Urothelium cell line (cell line): ENCODE measurements around the gene TMUB1.

Experiments
- DNase-seq: peaks from one replicate; pipeline ENCODE4 v3.0.0; 2011; ENCODE audit warnings: low spot score, mixed read lengths
- FAIRE-seq: peaks from 2 replicates; lab custom pipeline; 2011; peaks lifted over from hg19 to GRCh38; lab: Jason Lieb, UNC

The TMUB1 gene

DNA sequence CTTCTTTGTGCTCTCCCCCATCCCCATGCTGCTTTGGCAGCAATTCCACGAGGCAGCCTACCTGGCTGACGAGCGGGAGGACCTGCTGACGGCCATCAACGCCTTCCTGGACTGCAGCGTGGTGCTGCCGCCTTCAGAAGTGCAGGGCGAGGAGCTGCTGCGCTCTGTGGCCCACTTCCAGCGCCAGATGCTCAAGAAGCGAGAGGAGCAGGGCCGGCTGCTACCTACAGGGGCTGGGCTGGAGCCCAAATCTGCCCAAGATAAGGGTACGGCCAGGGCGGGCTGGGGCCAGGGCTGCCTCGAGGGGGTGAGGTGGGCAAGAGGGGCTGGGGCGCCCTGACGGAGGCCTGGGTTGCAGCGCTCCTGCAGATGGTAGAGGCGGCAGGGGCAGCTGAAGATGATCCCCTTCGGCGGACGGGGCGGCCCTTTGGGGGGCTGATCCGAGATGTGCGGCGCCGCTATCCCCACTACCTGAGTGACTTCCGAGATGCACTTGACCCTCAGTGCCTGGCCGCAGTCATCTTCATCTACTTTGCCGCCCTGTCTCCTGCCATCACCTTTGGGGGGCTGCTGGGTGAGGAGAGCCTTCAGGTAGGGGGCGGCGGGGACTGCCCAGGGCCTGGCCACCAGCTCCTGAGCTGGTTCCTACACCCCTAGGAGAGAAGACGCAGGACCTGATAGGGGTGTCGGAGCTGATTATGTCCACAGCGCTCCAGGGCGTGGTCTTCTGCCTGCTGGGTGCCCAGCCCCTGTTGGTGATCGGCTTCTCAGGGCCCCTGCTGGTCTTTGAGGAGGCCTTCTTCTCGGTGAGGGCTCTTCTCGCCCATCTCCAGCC is 12.0 kb downstream of the TMUB1 start:
- FAIRE-seq (no peak), DNase-seq (no peak)

DNA sequence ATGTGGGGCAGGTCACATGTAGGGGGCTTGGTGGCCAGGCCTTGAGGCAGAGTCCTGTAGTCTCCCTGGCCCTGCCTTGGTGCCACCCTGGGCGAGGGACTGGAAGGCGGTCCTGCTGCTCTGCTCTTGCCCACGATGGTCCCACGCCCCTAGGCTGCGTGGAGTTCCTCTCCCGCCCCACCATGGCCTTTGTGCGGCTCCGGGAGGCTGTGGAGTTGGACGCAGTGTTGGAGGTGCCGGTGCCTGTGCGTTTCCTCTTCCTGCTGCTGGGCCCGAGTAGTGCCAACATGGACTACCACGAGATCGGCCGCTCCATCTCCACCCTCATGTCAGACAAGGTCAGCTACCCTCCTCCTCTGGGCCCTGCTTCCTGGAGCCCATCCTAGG is 12.7 kb downstream of the TMUB1 start:
- FAIRE-seq (no peak), DNase-seq (no peak)

DNA sequence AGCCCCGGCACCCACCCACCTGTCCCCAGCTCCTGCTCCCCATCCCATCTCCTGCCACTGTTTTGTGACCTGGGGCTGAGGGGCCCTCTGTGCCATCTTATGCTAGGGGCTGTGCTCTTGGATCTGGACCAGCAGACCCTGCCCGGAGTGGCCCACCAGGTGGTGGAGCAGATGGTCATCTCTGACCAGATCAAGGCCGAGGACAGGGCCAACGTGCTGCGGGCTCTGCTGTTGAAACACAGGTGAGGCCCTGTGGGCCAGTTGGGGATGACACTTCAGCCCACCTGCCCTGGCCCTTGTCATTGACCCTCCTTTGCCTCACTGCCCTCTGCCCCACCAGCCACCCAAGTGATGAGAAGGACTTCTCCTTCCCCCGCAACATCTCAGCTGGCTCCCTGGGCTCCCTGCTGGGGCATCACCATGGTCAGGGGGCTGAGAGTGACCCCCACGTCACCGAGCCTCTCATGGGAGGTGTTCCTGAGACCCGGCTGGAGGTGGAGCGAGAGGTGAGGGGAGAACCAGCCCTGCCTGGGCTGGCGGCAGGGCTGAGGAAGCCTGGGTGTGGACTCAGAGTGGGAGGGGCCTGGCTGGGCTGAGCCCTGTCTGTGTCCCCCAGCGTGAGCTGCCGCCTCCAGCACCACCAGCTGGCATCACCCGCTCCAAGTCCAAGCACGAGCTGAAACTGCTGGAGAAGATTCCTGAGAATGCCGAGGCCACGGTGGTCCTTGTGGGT is 13.3 kb downstream of the TMUB1 start:
- FAIRE-seq: no peak
- no peak for DNase-seq

DNA sequence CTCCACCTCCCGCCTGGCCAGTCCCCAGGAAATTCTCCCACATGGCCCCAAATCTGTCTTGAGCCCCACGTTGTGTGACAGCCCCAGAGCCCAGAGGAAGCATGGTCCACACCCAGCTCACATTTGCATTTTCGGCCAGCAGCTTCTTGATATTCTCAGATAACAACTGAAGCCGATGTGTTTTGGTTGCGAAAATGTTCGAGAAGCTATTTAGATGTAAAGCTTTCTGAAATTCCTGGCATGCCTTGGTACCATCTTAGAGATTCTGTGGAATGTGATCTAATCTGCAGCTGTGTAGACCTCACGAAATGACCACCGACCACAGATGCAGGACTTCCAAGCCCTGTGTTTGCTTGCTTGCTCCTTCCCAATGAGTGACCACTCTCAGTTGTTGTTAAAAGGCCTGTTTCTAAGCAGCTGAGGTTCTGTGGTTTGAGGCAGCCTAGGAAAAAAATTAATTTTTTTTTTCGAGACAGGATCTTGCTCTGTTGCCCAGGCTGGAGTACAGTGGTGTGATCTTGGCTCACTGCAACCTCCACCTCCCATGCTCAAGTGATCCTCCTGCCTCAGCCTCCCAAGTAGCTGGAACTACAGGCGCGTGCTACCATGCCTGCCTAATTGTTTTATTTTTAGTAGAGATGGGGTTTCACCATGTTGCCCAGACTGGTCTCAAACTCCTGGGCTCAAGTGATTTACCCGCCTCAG is 15.1 kb downstream of the TMUB1 start:
- DNase-seq: no peak

DNA sequence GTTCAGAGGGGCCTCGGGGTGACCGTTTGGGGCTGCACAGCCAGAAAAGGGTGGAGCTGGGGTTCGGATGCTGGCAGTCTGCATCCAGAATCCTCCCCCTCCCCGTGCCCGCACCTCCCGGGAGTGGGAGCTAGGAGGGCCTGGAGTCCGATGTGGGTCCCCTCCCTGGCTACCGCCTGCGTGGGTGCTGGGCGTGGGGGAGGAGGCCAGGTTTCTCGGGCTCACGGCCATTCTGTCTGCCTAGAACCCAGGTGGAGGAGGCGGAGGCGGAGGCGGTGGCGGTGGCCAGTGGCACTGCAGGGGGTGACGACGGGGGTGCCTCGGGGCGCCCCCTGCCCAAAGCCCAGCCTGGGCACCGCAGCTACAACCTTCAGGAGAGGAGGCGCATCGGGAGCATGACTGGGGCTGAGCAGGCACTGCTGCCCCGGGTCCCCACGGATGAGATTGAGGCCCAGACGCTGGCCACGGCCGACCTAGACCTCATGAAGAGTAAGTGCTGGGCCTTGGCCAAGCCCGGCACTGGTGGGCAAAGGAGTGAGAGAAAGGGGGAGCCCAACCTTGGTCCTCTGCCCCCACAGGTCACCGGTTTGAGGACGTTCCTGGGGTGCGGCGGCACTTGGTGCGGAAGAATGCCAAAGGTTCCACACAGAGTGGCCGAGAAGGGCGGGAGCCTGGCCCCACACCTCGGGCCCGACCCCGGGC is 16.9 kb downstream of the TMUB1 start:
- no peak for FAIRE-seq
- no peak for DNase-seq

More for the DNA sequence above, 15.1 kb downstream of the TMUB1 start:
- no peak for FAIRE-seq

DNA sequence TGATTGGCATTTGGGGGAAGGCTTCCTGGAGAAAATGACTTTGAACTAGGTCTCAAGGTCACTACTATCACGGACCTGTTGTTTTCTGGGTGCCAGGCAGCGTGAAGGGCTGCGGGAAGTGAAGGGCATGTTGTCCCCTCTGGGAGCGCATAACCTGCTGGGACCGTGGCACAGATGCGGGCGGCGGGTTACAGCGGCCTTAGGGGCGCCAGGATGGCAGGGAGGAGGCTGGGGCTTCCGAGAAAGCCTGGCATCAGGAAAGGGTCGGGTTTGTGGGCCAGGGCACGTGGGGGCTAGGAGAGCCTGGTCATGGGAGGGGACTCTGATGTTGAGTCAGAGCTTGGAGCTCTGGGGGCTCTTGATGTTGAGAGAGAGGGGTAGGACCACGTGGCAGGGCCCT is 17.8 kb downstream of the TMUB1 start:
- no peak for DNase-seq
- no peak for FAIRE-seq

DNA sequence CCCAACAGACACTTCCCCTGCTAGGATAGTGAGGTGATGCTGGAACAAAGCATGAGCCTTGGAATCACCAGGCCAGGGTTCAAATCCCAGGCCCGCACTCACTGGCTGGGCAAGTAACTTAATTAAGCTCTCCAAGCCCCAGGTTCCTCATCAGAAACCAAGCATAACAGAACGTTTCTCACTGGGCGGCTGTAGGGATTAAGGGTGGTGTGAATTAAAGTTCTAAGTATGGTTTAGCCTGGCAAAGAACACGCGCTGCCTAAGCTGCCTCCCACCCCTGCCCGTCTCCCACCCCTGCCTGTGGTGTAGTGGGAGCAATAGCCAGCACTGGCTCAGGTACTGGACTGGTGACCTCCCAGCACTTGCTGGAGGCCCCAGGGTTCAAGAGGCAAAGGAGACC is 18.3 kb downstream of the TMUB1 start:
- FAIRE-seq: no peak

DNA sequence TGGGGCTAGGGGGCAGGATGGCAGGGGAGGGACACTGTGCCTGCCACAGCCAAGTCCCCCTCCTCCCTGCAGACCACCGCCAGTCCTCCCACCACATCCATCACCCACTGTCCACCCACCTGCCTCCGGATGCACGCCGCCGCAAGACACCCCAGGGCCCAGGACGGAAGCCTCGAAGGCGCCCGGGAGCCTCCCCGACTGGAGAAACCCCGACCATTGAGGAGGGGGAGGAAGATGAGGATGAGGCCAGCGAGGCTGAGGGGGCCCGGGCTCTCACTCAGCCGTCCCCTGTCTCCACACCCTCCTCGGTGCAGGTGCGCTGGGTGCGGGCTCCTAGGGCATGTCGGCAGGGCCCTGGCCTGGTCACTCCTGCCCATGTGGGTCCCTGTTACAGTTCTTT is 18.8 kb downstream of the TMUB1 start:
- FAIRE-seq (no peak), DNase-seq (no peak)

More for the DNA sequence above, 18.3 kb downstream of the TMUB1 start:
- DNase-seq: no peak

DNA sequence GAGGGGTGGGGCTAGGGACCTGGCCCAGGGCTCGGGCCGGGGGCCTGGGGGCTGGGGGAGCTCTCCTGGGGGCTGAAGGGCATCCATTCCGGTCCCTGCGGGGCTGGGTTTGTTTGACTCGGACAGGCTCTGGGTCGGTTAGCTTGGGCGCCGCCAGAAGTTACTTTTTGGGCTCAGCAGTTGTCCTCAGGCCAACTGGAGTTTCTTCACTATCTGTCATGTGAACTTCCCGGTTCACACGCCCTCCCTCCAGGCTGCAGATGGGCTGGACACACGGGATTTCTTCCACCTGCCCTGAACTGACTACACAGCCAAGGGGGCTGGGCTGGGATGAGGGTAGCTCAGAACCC is 20.1 kb downstream of the TMUB1 start:
- no peak for FAIRE-seq
- no peak for DNase-seq

DNA sequence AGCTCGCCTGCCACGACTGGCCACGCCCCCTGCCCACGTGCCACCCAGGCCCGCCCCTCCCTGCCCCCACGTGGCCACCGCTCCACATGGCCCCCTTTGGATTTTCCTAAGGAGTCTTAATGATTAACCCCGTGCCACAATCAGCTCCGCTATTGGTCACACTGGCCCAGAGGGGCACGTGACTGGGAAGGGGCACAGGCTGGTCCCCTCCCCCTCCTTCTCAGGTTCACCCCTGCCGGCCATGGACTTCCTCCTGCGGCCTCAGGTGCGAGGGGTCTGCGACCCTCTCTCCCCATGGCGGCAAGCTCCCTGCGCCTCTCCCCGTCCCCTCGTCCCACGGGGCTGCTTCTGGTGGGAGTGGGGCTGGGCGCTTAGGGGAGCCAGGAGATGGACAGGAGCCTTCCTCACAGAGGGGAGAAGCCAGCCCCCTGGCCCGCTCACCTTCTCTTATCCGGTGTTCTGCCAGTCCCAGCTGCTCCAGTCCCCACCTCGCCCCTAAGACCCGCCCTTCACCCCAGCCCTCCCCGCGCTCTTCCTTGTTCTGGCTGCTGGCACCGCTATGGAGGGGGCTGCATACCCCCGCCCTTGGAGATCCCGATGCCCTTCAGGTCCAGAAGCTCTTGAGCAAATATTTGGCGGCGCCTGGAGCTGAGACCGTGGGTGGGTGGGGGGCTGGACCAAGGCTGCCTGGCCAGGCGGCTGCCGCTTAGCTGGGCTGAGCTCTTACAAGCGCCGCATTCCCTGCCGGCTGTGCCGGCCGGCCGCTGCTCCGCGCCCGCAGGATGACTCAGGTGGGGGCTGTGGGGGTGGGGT is 20.7 kb downstream of the TMUB1 start:
- DNase-seq (peak; percentile 42), FAIRE-seq (no peak)

DNA sequence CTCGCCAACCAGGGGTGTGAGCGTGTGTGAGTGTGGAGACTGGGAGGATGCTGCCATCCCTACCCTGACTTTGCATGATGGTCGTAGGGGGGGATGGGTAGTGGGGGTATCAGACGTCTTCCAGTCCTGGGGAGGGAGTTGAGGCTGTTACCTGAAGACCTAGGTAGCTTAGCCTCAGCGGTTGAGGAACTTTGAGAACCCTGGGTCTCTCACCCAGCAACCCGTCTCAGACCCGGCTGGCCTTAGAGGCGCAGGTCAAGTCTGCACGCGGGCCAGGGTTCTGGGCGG is 21.2 kb downstream of the TMUB1 start:
- no peak for FAIRE-seq
- no peak for DNase-seq

DNA sequence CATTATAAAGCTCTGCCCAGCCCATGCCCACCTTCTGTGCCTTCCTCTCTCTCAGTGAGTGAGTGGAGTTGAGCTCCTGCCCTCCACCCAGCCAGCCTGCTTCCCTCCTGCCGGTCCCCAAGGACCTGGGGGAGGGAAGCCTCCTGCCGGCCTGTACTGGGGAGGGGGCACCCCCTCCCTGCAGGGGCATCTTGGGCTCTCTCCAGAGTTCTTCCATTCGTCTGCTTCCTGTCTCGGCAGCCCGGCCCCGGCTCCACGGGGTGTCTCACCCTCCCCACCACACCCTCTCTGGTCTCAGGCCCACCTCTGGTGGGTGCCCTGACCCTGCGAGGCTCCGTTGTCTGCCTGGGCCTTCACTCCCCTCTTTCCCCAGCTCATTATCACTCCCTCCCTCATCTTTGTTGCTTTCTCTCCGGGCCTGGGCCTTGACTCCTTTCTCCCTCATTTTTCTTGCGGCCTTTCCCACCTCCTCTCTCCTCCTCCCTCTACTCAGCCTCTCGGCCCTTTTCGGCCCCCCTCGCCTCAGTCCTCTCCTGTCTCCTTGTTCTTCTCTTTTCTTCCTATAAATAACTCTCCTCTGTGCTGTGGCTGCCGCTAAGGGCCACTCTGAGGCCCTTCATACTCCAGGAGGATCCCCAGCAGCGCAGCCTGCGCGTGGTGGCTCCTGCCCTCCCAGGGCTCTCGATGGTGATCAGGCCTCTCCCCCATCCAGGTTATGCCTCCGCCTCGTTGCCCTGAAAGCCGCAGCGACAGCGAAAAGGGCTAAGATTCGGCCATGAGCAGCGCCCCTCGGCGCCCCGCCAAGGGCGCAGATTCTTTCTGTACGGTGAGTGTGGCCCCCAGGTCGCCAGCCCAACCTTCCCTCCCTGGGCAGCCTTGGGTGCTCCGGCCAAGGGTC is 21.8 kb downstream of the TMUB1 start:
- FAIRE-seq (no peak), DNase-seq (no peak)

DNA sequence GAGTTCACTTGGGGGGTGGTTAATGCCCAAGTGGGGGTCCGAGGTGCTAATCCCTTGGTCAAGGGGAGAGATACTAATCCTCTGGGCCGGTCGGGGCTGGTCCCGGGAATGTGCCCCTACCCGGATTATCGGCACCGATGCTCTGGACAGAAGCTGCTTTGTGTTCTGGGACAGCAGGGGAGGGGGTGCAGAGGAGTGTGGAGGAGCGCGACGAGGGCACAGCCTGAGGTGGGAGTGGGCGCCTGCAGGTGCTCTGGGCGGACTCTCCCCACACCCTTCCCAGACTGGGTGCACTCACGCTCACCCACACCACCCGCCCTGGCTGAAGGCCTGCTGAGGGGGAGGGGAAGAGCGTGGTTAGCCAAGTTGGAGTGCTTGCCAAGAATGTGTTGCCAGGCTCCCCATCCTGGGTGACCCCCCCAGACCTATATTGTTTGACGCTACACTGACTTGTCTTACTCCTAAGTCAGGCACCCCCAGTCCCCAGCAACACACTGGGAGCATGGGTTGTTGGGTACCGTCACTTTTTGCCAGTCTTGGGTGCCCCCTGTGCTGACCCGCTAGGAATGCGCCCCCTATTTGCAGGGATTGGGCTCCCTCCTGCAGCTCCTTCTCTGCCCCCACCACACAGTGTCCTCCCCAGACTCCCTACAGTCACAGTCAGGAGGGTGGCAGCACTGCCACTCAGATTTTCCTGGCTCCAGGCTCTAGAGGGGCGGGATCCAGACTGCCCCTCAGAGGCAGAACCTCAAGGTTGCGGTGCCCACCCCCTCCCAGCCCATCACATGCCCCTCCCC is 22.7 kb downstream of the TMUB1 start:
- FAIRE-seq (no peak), DNase-seq (no peak)

DNA sequence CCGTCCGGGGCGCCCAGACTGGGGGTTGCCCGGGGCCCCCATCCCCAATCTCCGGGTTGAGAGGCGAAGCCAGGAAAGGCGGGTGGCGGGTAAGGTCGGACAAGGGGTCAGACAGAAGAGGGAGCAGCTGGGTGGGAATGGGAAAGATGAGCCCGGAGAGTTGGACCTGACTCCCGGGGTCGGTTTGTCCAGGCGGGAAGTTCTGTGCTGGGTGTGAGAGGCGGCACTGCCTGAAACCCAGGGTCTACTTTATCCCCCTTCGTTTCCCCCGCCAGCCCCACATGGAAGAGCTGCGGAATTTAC is 23.2 kb downstream of the TMUB1 start:
- no peak for DNase-seq
- no peak for FAIRE-seq

DNA sequence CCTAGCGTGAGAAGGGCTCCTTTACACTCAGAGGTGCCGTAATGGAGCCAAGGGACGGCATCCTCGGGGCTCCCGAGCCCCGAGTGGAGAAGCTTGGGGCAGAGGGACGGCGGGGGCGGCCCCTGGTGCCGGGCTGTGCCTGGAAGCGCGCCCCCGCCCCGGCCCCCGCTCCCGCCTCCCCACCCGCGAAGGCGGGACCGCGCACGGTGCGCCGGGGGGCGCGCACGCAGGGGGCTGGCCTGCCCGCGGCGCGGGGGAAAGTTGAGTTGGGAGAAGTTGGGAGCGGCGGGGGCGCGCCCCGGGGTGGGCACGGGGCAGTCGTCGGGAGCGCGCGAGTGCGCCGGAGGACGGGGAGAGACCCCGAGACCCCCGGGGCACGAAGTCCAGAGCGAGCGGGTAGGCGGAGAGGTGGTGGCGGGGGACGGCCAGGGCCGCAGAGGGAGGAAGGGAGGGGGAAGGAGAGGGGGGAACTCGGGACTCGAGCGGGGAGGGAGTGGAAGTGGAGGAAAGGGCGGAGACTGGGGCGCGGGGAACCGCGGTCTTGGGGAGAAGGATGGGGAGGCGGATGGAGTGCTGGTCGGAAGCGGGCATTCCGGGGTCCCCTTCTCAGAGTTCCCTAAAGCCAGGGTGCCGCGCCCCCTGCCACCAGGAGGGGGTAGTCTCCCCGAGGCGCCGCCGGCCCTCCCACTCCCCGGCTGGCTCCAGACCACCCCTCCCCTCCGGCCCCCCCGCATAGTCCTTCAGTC is 23.8 kb downstream of the TMUB1 start, which contains the start of gene SLC4A2:
Gene SLC4A2 (plus strand): TSS at position 223 of the 746 bp plus-strand sequence. CDS start 2,399 bp downstream, outside the sequence.
- no peak for FAIRE-seq

DNA sequence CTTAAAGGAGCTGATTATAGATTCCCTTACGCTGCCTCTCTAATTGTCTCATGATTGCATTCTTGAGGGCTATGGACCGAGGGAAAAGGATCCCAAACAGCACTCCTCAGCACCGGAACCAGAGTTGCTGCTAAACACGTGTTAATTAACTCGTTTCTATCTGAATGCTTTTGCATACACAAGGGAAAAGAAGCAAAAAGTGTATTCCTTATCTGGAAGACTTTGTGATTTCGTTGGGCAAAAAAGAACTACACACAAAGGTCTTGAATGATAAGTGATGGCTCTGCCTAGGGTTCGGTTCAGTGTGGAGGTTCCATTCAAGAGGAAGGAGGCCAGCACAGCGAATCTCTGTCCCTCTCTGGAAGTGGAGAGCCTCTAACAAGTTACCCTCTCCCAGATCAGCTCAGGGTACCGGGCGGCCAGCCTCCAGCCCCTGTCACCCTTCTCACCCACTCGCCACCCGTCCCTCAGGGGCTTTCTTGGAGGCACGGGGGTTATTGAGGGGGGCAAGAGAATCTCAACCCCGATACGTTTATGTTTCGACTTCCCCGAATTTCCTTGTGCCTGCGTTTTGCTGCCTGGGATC is 24.4 kb downstream of the TMUB1 start:
- DNase-seq (no peak), FAIRE-seq (no peak)

More for the DNA sequence above, 23.8 kb downstream of the TMUB1 start, which contains the start of gene SLC4A2:
- DNase-seq: peak; percentile 67

DNA sequence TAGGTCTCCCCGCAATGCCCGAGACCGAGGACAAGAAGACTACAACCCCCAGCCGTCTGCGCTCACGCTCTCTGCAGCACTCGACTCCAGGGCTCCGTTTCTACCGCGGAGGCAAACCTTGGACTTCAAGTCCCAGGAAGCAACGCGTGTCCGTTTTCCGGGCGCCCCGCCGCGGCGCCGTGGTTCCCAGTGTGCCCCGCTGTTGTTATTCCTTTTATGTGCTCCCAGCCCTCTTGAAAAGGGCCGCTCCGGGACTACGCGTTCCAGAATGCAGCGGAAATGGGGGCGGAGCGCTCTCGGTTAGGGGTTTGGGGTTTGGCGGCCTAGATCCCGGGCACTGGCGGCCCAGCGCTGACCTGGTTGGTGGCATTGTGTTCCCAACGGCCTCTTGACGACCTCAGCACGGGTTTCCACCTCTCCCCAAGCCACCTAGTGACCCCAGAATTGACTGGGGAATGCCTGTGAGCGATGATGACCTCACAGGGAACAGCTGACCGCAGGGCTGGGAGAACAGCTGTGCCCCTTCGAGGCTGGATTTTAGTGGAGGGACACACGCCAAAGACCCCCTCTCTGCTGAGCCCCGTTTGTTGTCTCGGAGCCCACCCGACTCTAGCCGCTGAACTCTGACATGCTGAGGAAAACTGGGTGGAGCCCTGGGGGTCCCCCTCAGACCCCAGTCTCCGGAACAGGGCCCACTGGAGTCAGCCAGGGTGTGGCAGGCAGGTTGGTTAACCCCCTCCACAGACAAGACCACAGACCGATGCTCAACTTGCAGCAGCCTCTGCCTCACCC is 25.1 kb downstream of the TMUB1 start:
- DNase-seq: peak; percentile 78
- FAIRE-seq: no peak
